ENCODE results near the gene RANBP10. TPM values are rescaled to one million over a fixed set of nuclear protein-coding genes. Genes with fewer than 3 reads are reported as not detected.
"Not testable (repeated sequence)": the region's sequence is repeated elsewhere in the genome, so short reads cannot be mapped to it uniquely, and the experiment has no call there.

The RANBP10 gene
- 22.7 and 23.2 TPM in 2 replicates for total RNA-seq

DNA sequence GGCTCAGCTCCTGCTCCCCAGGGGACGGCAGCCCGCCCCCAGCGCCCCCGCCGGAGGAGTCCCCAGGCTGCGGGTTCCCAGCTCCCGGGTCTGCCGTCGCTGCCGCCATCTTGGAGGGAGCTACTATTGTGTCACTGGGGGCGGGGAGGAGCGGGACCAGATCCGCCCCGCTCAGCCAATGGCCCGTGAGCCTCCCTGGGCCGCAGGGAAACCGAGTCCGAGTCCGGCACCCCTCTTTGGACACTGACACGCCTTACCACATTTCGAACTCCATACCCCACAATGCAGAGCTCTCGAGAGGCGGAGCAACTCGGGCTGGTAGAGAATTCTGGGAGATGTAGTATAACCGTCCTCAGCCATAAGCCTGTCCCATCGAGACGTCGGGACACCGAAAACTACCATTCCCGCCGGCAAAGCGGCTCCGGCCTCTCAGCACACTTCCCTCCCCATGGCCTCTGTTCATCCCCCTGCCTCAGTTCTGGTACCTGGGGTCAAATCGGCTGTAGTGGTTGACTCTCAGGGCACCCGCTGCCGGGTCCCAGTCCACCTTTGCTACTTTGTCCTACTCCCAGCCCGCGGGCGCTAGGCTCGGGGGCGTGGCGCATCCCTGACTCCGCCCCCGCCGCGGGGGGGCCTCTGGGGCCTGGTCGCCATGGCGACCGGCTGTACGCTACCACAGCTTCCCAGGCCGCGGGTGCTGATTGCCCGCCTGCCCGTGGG is at the start of gene RANBP10, which contains the start of gene TSNAXIP1:
Gene RANBP10 (minus strand): TSS at position 133 of the 720 bp plus-strand sequence. CDS start 24 bp downstream, at position 109.
Gene TSNAXIP1 (plus strand): TSS at position 462 of the 720 bp plus-strand sequence. CDS start 261 bp downstream, outside the sequence.
- intact Hi-C loops (cut with micrococcal nuclease), result loop anchor here (1.0 to 2.0 kb wide), 10 partner anchors 10 to 244 kb away; partner anchors contain the start of genes C16orf86, CTCF, DDX28 and DUS2

DNA sequence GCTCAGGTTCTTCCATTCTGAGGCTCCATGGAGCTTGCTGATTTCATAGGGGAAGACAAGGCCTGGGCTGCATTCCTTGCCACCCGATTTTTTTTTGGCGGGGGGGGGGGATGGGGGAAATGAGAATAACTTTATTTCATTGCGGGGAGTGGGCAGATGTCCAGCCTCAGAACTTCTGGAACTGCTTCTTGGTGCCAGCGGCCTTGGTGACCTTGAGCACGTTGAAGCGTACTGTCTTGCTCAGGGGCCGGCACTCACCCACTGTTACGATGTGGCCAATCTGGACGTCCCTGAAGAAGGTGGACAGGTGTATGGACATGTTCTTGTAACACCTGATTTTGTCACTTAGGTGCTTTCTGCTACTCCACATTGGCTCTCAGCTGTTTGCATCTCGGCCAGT is 49.4 kb upstream of the RANBP10 start:
- intact Hi-C loops (cut with micrococcal nuclease), result no loop called here

DNA sequence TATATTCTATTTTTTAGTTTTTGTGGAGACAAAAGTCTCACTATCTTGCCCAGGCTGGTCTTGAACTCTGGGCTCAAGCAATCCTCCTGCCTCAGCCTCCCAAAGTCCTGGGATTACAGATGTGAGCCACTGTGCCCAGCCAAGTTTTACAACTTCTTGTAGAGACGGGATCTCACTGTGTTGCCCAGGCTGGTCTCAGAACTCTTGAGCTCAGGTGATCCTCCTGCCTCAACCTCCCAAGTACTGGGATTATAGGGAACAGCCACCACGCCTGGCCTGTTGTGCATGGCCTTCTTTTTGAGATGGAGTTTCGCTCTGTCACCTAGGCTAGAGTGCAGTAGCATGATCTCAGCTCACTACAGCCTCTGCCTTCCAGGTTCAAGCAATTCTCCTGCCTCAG is 47.3 kb upstream of the RANBP10 start:
- intact Hi-C loops (cut with micrococcal nuclease), result no loop called here

DNA sequence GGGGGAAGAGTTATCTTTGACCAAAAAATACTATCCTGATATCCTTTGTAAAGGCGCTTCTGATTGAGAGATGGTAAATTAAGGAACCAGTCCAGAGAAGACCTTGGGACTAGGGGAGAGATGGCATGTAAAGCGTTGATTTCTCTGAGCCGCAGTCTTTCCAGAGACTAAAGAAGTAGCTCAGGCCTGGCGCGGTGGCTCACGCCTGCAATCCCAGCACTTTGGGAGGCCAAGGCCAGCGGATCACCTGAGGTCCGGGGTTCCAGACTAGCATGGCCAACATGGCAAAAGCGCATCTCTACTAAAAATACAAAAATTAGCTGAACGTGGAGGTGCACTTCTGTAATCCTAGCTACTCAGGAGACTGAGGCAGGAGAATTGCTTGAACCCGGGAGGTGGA is 41.8 kb upstream of the RANBP10 start:
- intact Hi-C loops (cut with micrococcal nuclease), result loop anchor here (10.0 kb wide), 1 partner anchor 183 kb away; the partner anchor contains the start of genes ACD, C16orf86, ENKD1 and PARD6A

DNA sequence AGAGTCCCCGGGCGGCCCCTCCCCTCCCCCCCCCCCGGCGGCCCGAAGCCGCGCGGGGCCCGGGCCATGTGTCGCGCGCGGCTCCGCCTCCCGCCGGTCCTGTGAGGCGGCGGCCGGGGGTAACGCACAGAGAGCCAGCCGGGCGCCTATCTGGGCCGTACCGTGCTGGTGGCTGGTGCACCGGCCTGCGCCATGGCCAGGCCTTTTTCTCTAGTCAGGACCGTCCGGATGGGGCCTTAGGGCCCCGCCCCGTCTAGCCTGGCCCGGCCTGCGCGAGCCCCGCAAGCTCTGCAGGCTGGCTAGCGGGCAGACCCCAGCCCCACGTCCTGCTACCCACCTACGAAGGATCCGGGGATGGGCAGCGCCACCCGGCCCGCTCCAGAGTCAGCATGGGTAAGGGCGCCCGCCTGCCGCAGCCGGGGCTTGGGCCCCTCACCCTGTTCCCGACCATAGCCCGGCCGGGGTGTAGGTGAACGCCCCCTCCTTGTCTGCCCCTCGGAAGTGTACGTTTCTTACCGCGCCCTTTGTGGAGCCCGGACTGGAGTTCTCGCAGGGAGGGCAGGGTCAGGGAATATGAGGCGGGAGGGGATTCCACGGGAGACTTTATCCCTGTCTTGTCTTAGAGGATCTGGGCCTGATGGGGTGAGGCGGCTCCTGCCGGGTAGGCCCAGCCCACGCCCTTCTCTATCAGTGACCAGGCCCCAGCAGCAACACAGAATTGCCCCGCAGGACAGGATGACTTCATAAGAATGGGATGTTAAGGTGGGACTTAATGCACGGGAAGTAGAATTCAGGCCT is 40.9 kb upstream of the RANBP10 start, which contains the start of gene CENPT:
Gene CENPT (minus strand): TSS at position 630 of the 798 bp plus-strand sequence. CDS start 13,834 bp downstream, outside the sequence.
- intact Hi-C loops (cut with micrococcal nuclease), result loop anchor here (2.0 to 10.0 kb wide), 2 partner anchors 26 to 182 kb away; partner anchors contain the start of genes ACD, C16orf86, EDC4 and ENKD1

GRCh38 chr16:67846320-67847063 is 40.1 kb upstream of the RANBP10 start, which contains the start of gene NUTF2:
TSS of gene NUTF2 (plus strand) at chr16:67846933. CDS start at chr16:67865131, 18,198 bp downstream.
- intact Hi-C loops (cut with micrococcal nuclease), result loop anchor here (1.0 to 10.0 kb wide), 7 partner anchors 13 to 284 kb away; partner anchors contain the start of genes ACD, C16orf86, CTCF and EDC4

DNA sequence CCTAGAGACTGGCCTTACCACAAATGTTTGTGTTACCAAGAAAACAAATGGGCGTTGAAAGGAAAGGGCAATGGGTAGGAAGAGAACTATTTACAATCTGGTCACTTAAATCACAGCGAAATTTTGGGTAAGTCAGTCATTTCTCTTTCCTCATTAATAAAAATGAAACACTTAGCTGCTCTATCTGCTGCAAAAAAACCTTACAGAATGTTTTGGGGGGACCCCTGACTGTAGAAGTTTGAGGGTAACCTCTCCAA is 39.6 kb upstream of the RANBP10 start:
- intact Hi-C loops (cut with micrococcal nuclease), result loop anchor here (1.0 to 10.0 kb wide), 7 partner anchors 13 to 284 kb away; partner anchors contain the start of genes ACD, C16orf86, CTCF and EDC4

DNA sequence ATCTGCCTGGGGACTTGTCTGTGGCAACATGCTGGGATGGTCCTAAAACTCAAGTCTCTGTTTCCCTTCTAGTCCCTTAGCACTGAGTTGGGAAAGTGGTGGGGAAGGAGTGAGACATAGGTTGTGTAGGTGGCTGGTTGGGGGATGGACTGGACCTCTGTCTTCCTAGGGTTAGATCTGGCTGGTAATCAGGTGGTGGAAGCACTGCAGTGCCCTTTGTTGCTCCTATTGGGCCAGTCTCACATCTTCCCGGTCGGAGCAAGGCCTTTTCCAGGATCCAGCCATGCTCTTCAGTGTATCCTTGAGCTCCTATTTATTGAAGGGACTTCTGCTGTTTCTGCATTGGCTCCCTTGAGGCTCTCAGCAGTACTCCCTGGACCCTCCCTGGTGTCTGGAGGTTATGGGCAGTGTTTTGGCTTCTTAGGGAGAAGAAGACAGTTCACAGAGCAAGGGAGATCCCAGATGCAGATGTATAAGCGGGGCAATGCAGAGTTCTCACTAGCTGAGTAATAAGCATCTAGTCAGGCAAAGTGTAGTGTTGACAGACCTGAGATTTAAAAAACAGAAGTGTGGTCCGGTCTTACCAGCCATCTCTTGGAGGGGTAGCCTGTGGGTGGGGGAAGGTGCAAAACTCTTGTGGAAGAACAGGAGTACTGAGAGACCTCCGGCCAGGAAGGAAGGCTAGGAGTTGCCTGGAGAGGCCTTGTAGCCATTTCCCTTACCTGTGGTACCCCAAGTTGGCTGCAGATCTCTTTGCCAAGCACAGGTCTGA is 39.1 kb upstream of the RANBP10 start:
- intact Hi-C loops (cut with micrococcal nuclease), result loop anchor here (1.0 to 10.0 kb wide), 7 partner anchors 12 to 283 kb away; partner anchors contain the start of genes ACD, C16orf86, CTCF and EDC4

DNA sequence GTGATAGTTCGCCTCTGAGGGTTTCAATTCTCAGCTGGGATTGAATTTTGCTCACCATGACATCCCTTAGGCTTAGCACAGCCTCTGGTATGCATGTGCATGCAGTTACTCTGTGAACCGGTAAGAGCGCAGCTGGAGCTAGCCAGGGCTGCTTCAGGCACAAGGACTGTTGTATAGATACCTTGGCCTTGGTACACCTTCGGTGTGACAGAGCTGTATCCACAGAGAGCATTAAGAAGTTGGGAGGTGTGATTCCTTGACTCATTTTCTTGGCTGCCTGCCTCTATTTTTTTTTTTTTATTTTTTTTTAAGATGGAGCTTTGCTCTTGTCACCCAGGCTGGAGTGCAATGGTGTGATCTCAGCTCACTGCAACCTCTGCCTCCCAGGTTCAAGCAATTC is 38.1 kb upstream of the RANBP10 start:
- intact Hi-C loops (cut with micrococcal nuclease), result loop anchor here (10.0 kb wide), 1 partner anchor 180 kb away; the partner anchor contains the start of genes ACD, C16orf86, ENKD1 and PARD6A

- intact Hi-C loops (cut with micrococcal nuclease), result loop anchor here (10.0 kb wide), 1 partner anchor 179 kb away; the partner anchor contains the start of genes ACD, C16orf86, ENKD1 and PARD6A
These were observed 37.0 kb upstream of the RANBP10 start for GRCh38 chr16:67843343-67843765.

DNA sequence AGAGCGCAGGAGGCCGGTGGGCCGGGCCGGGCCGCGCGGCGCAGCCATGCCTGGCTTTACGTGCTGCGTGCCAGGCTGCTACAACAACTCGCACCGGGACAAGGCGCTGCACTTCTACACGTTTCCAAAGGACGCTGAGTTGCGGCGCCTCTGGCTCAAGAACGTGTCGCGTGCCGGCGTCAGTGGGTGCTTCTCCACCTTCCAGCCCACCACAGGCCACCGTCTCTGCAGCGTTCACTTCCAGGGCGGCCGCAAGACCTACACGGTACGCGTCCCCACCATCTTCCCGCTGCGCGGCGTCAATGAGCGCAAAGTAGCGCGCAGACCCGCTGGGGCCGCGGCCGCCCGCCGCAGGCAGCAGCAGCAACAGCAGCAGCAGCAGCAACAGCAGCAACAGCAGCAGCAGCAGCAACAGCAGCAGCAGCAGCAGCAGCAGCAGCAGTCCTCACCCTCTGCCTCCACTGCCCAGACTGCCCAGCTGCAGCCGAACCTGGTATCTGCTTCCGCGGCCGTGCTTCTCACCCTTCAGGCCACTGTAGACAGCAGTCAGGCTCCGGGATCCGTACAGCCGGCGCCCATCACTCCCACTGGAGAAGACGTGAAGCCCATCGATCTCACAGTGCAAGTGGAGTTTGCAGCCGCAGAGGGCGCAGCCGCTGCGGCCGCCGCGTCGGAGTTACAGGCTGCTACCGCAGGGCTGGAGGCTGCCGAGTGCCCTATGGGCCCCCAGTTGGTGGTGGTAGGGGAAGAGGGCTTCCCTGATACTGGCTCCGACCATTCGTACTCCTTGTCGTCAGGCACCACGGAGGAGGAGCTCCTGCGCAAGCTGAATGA is 36.4 kb upstream of the RANBP10 start:
- intact Hi-C loops (cut with micrococcal nuclease), result loop anchor here (1.0 to 10.0 kb wide), 5 partner anchors 9 to 242 kb away; partner anchors contain the start of genes ACD, C16orf86, ENKD1 and PARD6A

- intact Hi-C loops (cut with micrococcal nuclease), result loop anchor here (1.0 to 10.0 kb wide), 5 partner anchors 9 to 242 kb away; partner anchors contain the start of genes ACD, C16orf86, ENKD1 and PARD6A
These were observed 35.6 kb upstream of the RANBP10 start, which contains the start of gene THAP11 for GRCh38 chr16:67841816-67842508. TSS of gene THAP11 (plus strand) at chr16:67842320. CDS start at chr16:67842555, 235 bp downstream.

- intact Hi-C loops (cut with micrococcal nuclease), result loop anchor here (10.0 kb wide), 1 partner anchor 177 kb away; the partner anchor contains the start of genes ACD, C16orf86, ENKD1 and PARD6A
These were observed 34.9 kb upstream of the RANBP10 start for GRCh38 chr16:67841198-67841815.

DNA sequence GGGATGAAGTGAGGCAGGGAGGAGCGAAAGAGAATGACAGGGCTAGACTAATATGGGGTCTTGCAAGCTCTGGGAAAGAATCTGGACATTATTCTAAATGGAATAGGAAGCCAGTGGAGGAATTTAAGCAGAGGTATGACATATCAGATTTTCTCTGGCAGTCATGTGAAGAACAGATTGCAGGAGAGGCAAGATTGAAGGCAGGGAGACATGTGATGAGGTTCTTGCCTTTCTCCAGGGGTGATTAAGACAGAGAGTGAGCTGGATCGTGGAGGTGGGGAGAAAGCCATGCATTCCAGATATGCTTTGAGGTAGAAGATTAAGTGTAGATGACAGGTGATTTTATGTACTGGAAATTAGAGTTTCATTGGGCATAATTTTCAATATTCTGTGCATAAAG is 31.5 kb upstream of the RANBP10 start:
- intact Hi-C loops (cut with micrococcal nuclease), result no loop called here

- intact Hi-C loops (cut with micrococcal nuclease), result not testable (repeated sequence)
These were observed 30.8 kb upstream of the RANBP10 start for GRCh38 chr16:67837190-67837589.

DNA sequence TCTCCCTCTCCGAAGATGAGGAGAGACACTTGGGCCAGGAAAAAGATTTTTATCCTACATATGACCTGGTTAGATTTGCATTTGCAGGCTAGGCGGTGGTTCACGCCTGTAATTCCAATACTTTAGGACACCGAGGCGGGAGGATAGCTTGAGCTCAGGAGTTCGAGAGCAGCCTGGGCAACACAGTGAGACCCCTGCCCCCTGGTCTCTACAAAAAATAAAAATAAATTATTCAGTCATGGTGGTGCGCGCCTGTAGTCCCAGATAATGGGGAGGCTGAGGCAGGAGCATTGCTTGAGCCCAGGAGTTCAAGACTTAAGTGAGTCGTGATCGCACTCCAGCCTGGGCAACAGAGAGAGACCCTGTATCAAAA is 27.9 kb upstream of the RANBP10 start:
- intact Hi-C loops (cut with micrococcal nuclease), result no loop called here
